Right cardiac atrium (tissue), 5 donors: Measurements from ENCODE around the gene TRIM27. TPM values are rescaled to one million over a fixed set of nuclear protein-coding genes. Genes with fewer than 3 reads are reported as not detected.
A peak's percentile ranks its signal among the peaks of the same experiment; 100 is the strongest.
"Not testable (repeated sequence)": the region's sequence is repeated elsewhere in the genome, so short reads cannot be mapped to it uniquely, and the experiment has no call there.

Experiments used
- ATAC-seq, 2 donors: fragments of 200-7000 bp; cut with Tn5 transposase; one replicate each; pipeline versions ENCODE4 v1.8.0 to v1.9.1; 2020; ENCODE audit warnings: moderate library complexity in 2 of 2, mild to moderate bottlenecking in 1 of 2
- DNase-seq, 3 donors: peaks; one replicate each; pipeline ENCODE4 v3.0.0-alpha.2; 2020
- H3K27ac ChIP-seq: one replicate; pipeline ENCODE4 v1.5.1; 2013; ENCODE audit warnings: mild to moderate bottlenecking, low read length, control low read depth, moderate library complexity
- H3K27me3 ChIP-seq: one replicate; pipeline ENCODE4 v1.6.1; 2013; ENCODE audit not compliant: control insufficient read depth, insufficient read depth
- H3K4me1 ChIP-seq: one replicate; pipeline ENCODE4 v1.6.1; 2013; ENCODE audit warnings: low read length; ENCODE audit not compliant: control insufficient read depth, insufficient read depth
- H3K4me3 ChIP-seq: one replicate; pipeline ENCODE4 v1.5.1; 2013; ENCODE audit warnings: low read length, control low read depth
- H3K9me3 ChIP-seq: one replicate; pipeline ENCODE4 v1.6.1; 2013; ENCODE audit warnings: low read length; ENCODE audit not compliant: control insufficient read depth
- WGBS: extraction: QIAGEN DNeasy Blood & Tissue Kit; methylation state at CpG from one replicate; pipeline ENCODE4 v1.1.7; 2013; 5-methylcytosine and 5-hydroxymethylcytosine counted together
- intact Hi-C, 4 donors: fragments of 100-400 bp; cut with DNase I; formaldehyde crosslinking; loops; one replicate each; pipeline versions ENCODE4 v1.11.0 to v1.14.0; 2022 to 2023
- polyA plus RNA-seq: library from polyadenylated mRNA; stranded (reverse); fragments of 200-250 nt; gene quantifications from one replicate; pipeline ENCODE4 v1.2.3, GENCODE V29; 2013
- total RNA-seq, 4 donors: library from RNA; stranded (reverse); fragmentation: NEBNext Ultra II Directional; extraction: Animal tissue kit (Norgen Biotek cat#: 25700); gene quantifications; one replicate each; pipeline ENCODE4 v1.2.1, GENCODE V29; 2021
- donor health status: healthy with polysubstance abuse.
- donor health status: DM: no; HTN: yes; CAD: no.
- donor health status: DM: no; HTN: no; CAD: no.
- donor health status: DM: no; HTN: yes; CAD: no; lungs with severe emphysema.
- donor health status: DM: yes; HTN: yes; CAD: no.

TRIM27 gene
- total and polyA plus RNA-seq, 5 donors: 16.8 to 23.1 (median 21.2) TPM

DNA sequence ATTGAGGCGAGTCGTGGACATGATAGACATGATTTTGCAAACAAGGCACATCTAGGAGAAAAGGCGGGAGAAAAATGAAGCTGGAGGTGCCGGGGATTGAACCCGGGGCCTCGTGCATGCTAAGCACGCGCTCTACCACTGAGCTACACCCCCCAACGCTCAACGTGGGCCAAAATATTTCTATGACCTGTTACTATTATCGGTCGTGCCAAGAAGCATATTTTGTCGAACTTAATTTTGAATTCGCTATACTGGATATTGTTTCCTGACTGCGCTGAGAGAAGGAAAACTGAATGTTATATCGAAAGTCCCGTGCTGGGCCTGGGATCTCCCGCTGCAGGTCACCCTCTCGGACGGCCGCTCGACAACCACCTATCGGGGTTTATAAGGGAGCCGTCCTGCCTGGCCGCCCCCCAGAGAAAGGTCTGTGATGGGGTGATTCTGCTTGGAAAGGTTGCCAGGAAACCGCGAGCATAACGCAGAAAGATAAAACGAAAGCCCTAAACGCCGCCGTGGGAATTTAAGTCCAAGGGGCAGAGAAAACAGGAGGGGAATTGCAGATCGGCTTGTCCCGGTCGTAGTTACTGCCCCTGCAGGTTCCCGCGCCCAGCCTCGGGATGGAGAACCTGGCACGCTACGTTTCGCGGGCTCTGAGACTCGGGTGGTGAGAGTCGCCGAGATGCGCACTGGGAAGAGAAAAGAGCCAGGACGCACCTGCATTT lies 60.0 kb downstream of the TRIM27 start:
- DNase-seq (peak; percentile 57 to 80 (median 77)), ATAC-seq (peak; percentile 88 to 90)
- intact Hi-C loops: loop anchor here in 2 of 4 donors (1.0 to 10.0 kb wide), 2 partner anchors 33 to 81 kb away; no protein-coding TSS in a partner anchor
- H3K4me1 ChIP-seq: peaks cover 5% of the 10 kb centered on the region
- no peak overlapping the region for H3K27ac ChIP-seq
- H3K9me3 ChIP-seq: no peaks in the 10 kb centered on the region
- H3K4me3 ChIP-seq: peak overlapping the region; percentile 78
- H3K27me3 ChIP-seq: no peaks in the 10 kb centered on the region
- WGBS: under 1% methylated on average over 47 of the region's 47 CpGs

DNA sequence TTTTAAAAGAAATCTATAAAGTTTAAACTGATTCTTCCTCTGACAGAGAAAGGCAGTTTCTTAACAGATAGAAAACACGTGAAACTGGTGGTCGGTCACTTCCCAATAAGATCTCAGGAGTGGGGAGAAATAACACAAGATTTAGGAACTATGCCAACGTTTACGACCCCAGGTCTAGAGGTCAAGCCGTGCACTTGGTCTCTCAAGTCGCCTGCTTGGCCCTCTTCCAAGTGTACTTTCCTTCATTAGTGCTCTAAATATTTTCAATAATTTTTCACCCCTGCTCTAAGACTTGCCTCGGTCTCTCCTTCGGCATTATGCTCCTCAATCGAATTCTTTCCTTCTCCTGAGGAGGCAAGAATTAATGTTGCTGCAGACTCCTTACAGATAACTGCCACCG lies 61.7 kb downstream of the TRIM27 start:
- whole genome bisulfite sequencing: 75% methylated on average over 10 of the region's 10 CpGs
- intact Hi-C loops: loop anchor here in 1 of 4 donors (10.0 kb wide), 1 partner anchor 83 kb away; no protein-coding TSS in a partner anchor
- H3K27ac ChIP-seq: no peak overlapping the region
- no peaks in the 10 kb centered on the region for H3K9me3 ChIP-seq
- H3K27me3 ChIP-seq: no peaks in the 10 kb centered on the region
- no peak overlapping the region for H3K4me3 ChIP-seq
- no peak for ATAC-seq
- H3K4me1 ChIP-seq: peaks cover 4% of the 10 kb centered on the region
- DNase-seq: no peak

DNA sequence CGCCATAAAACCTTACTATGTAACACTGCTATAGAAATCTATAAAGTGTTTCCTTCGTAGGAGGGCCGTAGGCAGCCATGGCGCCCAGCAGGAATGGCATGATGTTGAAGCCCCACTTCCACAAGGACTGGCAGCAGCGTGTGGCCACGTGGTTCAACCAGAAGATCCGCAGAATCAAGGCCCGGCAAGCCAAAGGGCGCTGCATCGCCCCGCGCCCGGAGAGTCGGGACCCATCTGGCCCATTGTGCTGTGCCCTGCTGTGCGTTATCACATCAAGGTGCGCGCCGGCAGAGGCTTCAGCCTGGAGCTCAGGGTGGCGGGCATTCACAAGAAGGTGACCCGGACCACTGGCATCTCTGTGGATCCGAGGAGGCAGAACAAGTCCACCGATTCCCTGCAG lies 62.4 kb downstream of the TRIM27 start:
- no peak overlapping the region for H3K27ac ChIP-seq
- H3K4me3 ChIP-seq: no peak overlapping the region
- ATAC-seq (no peak), DNase-seq (no peak)
- intact Hi-C loops: loop anchor here in 1 of 4 donors (10.0 kb wide), 1 partner anchor 83 kb away; no protein-coding TSS in a partner anchor
- WGBS: 88% methylated on average over 22 of the region's 22 CpGs
- H3K27me3 ChIP-seq: no peaks in the 10 kb centered on the region
- no peaks in the 10 kb centered on the region for H3K9me3 ChIP-seq
- H3K4me1 ChIP-seq: peaks cover 3% of the 10 kb centered on the region

DNA sequence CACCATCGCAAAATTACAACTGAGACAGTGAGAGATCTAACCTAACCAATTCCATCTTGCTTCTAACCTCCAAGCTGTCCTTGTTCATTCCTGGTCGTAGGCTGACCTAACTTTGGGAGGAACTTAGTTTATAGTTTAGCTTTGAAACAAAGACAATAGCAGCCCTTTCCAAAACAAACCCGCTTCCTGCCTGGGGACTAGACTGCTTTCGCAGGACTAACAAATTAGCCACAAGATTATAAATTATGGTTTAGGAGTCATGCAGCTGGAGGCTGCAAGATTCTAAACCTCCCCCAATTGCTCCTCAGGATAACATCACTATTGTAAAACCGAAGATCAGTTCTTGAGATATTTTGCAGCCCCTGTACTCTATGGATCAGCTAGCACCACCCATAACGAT lies 63.2 kb downstream of the TRIM27 start:
- no peak overlapping the region for H3K27ac ChIP-seq
- no peak for ATAC-seq
- no peaks in the 10 kb centered on the region for H3K27me3 ChIP-seq
- H3K9me3 ChIP-seq: no peaks in the 10 kb centered on the region
- 65% methylated on average over 6 of the region's 6 CpGs for WGBS
- H3K4me3 ChIP-seq: no peak overlapping the region
- intact Hi-C loops: loop anchor here in 1 of 4 donors (10.0 kb wide), 1 partner anchor 84 kb away; no protein-coding TSS in a partner anchor
- H3K4me1 ChIP-seq: peaks cover 3% of the 10 kb centered on the region
- DNase-seq: no peak

DNA sequence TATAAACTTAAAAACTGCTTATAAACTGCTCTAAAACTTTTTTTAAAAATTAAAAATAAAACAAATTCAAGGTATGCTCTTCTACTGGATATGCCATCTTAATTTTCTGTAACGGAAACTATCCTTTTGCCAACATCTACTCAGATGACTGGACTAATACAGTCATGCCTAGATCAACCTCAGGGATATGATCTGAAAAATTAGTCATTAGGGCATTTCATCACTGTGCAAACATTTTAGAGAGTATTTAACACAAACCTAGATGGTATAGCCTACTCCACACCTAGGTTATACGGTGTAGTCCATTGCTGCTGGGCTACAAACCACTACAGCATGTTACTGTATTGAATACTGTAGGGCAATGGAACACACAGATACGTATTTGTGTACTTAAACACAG lies 64.8 kb downstream of the TRIM27 start:
- no peak for ATAC-seq
- H3K9me3 ChIP-seq: no peaks in the 10 kb centered on the region
- H3K4me3 ChIP-seq: no peak overlapping the region
- H3K4me1 ChIP-seq: no peaks in the 10 kb centered on the region
- DNase-seq: no peak
- no peak overlapping the region for H3K27ac ChIP-seq
- H3K27me3 ChIP-seq: no peaks in the 10 kb centered on the region
- intact Hi-C loops: no loop called here
- 81% methylated on average over 3 of the region's 3 CpGs for WGBS

DNA sequence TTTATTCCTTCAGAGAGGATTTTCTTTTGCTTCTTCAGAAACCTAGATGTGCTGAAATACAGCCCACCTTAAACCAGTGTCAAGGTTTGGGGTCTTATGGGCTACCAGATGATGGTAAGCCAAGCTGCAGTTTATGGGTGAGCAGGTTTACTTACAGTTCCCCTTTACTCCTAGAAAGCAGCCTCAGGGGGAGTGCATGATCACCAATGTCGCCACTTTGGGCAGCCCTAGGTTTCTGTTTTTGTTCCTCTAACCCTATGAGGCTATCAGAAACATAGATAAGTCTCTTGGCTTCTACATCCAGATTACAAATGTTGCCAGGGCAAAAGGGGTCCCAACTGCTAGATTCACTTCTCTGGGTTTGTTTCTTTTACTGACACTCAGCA lies 67.2 kb downstream of the TRIM27 start:
- Histone ChIP-seq H3K4me3 (no peak overlapping the region), H3K4me1 (no peaks in the 10 kb centered on the region), H3K27ac (no peak overlapping the region), H3K9me3 (no peaks in the 10 kb centered on the region), H3K27me3 (no peaks in the 10 kb centered on the region)
- 12% methylated on average over 1 of the region's 1 CpG for WGBS
- no peak for DNase-seq
- intact Hi-C loops: no loop called here
- no peak for ATAC-seq

DNA sequence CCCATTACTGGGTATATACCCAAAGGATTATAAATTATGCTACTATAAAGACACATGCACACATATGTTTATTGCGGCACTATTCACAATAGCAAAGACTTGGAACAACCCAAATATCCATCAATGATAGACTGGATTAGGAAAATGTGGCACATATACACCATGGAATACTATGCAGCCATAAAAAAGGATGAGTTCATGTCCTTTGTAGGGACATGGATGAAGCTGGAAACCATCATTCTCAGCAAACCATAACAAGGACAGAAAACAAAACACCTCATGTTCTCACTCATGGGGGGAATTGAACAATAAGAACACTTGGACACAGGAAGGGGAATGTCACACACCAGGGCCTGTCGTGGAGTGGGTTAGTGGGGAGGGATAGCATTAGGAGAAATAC lies 69.4 kb downstream of the TRIM27 start:
- WGBS: 89% methylated on average over 2 of the region's 2 CpGs
- DNase-seq, H3K27me3 ChIP-seq, H3K4me1 ChIP-seq, H3K9me3 ChIP-seq, H3K27ac ChIP-seq, H3K4me3 ChIP-seq, intact Hi-C loops, ATAC-seq: not testable (repeated sequence)

Other genes with a start within 250 kb of the TRIM27 start
- gene ZNF311, start 81.3 kb upstream of the TRIM27 start, total RNA-seq: under 1 TPM; 0.36 to 0.62 (median 0.51) TPM
- 0.63 TPM for gene ZNF311, start 81.3 kb upstream of the TRIM27 start, polyA plus RNA-seq
- gene OR2W1, start 121.2 kb upstream of the TRIM27 start, total RNA-seq: not detected
- gene OR2W1, start 121.2 kb upstream of the TRIM27 start, polyA plus RNA-seq: not detected
- not detected for gene OR2B3, start 163.3 kb upstream of the TRIM27 start, total RNA-seq
- not detected for gene OR2B3, start 163.3 kb upstream of the TRIM27 start, polyA plus RNA-seq
- not detected for gene OR2J1, start 175.5 kb upstream of the TRIM27 start, total RNA-seq
- gene OR2J1, start 175.5 kb upstream of the TRIM27 start, polyA plus RNA-seq: not detected
- not detected for gene OR2J3, start 184.1 kb upstream of the TRIM27 start, total RNA-seq
- not detected for gene OR2J3, start 184.1 kb upstream of the TRIM27 start, polyA plus RNA-seq
- gene OR2J2, start 246.9 kb upstream of the TRIM27 start, total RNA-seq: not detected
- not detected for gene OR2J2, start 246.9 kb upstream of the TRIM27 start, polyA plus RNA-seq